Ovary (tissue), 9 donors: Measurements from ENCODE around the gene MED27. TPM values are rescaled to one million over a fixed set of nuclear protein-coding genes. Genes with fewer than 3 reads are reported as not detected.

Experiments used
- DNase-seq, 5 donors: peaks; one replicate each; pipeline ENCODE4 v3.0.0-alpha.2; 2019 to 2020
- H3K27ac ChIP-seq, 2 donors: fragments of 200-600 bp; one replicate each; pipeline versions ENCODE4 v1.5.1 to v1.8.0; 2019 to 2022
- H3K27me3 ChIP-seq: fragments of 200-600 bp; one replicate; pipeline ENCODE4 v1.8.0; 2022
- H3K36me3 ChIP-seq: fragments of 200-600 bp; sonication (generic); one replicate; pipeline ENCODE4 v1.5.1; 2019
- H3K4me1 ChIP-seq: one replicate; pipeline ENCODE4 v1.8.1; 2013; ENCODE audit warnings: mild to moderate bottlenecking, moderate library complexity; ENCODE audit not compliant: insufficient read depth
- H3K4me3 ChIP-seq: fragments of 200-600 bp; sonication (generic); one replicate; pipeline ENCODE4 v1.5.1; 2017
- H3K9me3 ChIP-seq, 2 donors: fragments of 200-600 bp in 1 of 2; sonication (generic) in 1 of 2; one replicate each; pipeline versions ENCODE4 v1.5.1 to v1.8.1; 2013 to 2019; ENCODE audit warnings: mild to moderate bottlenecking in 1 of 2, moderate library complexity in 1 of 2
- EP300 ChIP-seq: sonication (generic); formaldehyde crosslinking; IDR thresholded peaks from one replicate; pipeline ENCODE4 v1.6.1; 2017; ENCODE audit warnings: antibody characterized with exemption
- POLR2A ChIP-seq: fragments of 450-650 bp; IDR thresholded peaks from one replicate; pipeline ENCODE4 v1.6.1; 2017; ENCODE audit warnings: antibody characterized with exemption, mild to moderate bottlenecking, moderate library complexity
- WGBS, 3 donors: extraction: QIAGEN DNeasy Blood & Tissue Kit in 1 of 3; methylation state at CpG; one replicate each; pipeline versions ENCODE4 v1.1.5 to v1.1.7; 2013 to 2017; 5-methylcytosine and 5-hydroxymethylcytosine counted together
- intact Hi-C, 4 donors: fragments of 100-400 bp; cut with DNase I; formaldehyde crosslinking; loops; one replicate each; pipeline versions ENCODE4 v1.11.0 to v1.15.1; 2022 to 2023
- polyA plus RNA-seq, 2 donors: library from polyadenylated mRNA; stranded (reverse); fragments of 200-250 nt in 1 of 2; fragments of 350-450 nt in 1 of 2; fragmentation: Illumina TruSeq in 1 of 2; extraction: RNeasy Lipid Tissue Mini Kit (QIAGEN cat#74804) in 1 of 2; gene quantifications; one replicate each; pipeline ENCODE4 v1.2.3, GENCODE V29; 2013 to 2014
- total RNA-seq, 7 donors: library from RNA; depleted of rRNA in 2 of 7; stranded (reverse); fragments of >200 nt in 2 of 7; fragmentation: NEBNext Ultra II Directional in 3 of 7; extraction: Animal tissue kit (Norgen Biotek cat#: 25700) in 3 of 7; gene quantifications; one replicate each; pipeline versions ENCODE4 v1.1.0 to v1.2.4, GENCODE V29; 2016 to 2023
- TF ChIP-seq, protein P1 (sequence below), 3 donors: fragments of 450-650 bp in 2 of 3; fragments of 200-600 bp in 1 of 3; IDR thresholded peaks; one replicate each; pipeline versions ENCODE4 v1.5.1 to v1.8.0; 2016 to 2022; ENCODE audit warnings: antibody characterized with exemption in 3 of 3, mild to moderate bottlenecking in 1 of 3
- donor health status: DM: no; HTN: no; CAD: no; lungs with moderate emphysema.
- donor health status: DM: no; HTN: no; CAD: no.
- donor health status: Bipolar disorder and iron deficiency.
- donor health status: DM: yes; HTN: yes; CAD: no.
- donor health status: DM: no; HTN: no; CAD: no.
- donor health status: DM: yes; HTN: yes; CAD: no.

Gene MED27
- total and polyA plus RNA-seq, 9 donors = 7.6 to 24.9 (median 17.4) TPM

DNA sequence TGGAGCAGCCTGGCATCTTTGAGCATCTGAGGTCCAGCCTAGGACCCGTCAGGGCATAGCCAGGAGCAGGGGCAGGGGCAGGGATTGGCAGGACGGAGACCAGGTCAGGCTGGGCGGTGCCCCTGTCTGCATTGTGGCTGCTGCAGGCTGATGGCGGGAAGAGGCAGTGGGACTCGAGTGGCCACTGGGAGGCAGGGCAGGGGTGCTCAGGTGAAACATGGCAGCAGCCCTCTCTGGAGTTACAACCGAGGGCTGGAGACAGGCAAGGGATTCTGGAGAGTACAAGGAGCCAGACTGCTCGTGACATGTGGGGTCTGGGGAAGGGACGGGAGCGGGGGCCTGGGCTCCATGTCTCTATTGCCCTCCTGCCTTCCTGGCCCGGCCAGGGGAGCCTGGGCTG is 242.4 kb downstream of the MED27 start:
- Histone ChIP-seq H3K27me3 (no peaks in the 10 kb centered on the region), H3K9me3 (no peaks in the 10 kb centered on the region), H3K36me3 (no peaks in the 10 kb centered on the region), H3K4me1 (no peaks in the 10 kb centered on the region), H3K4me3 (no peak overlapping the region), H3K27ac (no peak overlapping the region)
- no peak for DNase-seq
- WGBS, 3 donors = 80 to 93% (median 90%) methylated on average over 7 to 10 of the region's 10 CpGs
- intact Hi-C loops = no loop called here
- TF ChIP-seq, protein P1, sequence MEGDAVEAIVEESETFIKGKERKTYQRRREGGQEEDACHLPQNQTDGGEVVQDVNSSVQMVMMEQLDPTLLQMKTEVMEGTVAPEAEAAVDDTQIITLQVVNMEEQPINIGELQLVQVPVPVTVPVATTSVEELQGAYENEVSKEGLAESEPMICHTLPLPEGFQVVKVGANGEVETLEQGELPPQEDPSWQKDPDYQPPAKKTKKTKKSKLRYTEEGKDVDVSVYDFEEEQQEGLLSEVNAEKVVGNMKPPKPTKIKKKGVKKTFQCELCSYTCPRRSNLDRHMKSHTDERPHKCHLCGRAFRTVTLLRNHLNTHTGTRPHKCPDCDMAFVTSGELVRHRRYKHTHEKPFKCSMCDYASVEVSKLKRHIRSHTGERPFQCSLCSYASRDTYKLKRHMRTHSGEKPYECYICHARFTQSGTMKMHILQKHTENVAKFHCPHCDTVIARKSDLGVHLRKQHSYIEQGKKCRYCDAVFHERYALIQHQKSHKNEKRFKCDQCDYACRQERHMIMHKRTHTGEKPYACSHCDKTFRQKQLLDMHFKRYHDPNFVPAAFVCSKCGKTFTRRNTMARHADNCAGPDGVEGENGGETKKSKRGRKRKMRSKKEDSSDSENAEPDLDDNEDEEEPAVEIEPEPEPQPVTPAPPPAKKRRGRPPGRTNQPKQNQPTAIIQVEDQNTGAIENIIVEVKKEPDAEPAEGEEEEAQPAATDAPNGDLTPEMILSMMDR (IDR thresholded peaks at IDR 0.05) = no peak
- no peak for TF ChIP-seq EP300
- TF ChIP-seq POLR2A = no peak

DNA sequence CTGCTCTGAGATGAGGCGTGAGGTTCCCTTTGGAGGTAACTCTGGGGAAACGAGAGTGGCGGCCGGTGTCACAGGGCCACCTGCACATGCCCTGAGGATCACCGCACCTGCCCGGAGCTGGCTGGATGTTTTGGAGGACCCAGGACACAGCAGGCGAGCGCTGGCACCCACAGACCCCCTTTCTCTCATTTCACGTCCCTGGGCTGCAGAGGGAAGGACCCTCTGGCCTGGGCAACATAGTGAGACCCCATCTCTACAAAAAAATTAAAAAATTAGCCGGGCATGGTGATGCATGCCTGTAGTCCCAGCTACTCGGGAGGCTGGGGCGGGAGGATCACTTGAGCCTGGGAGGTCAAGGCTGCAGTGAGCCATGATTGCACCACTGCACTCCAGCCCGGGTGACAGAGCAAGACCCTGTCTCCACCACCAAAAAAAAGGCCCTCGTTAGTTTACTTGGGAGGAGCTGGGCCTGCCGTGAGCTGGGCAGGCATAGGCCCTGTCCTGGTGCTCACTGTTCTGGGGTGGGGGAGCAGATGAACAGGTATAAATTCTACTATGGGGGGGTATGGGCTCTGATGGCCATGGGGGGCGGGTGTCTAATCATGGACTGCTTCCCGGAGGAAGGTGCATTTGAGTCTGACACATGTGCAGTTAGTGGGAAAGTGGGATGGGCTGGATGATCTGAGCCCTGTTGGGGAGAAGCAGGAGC is 242.9 kb downstream of the MED27 start:
- Histone ChIP-seq H3K27me3 (no peaks in the 10 kb centered on the region), H3K4me3 (no peak overlapping the region), H3K27ac (no peak overlapping the region), H3K9me3 (no peaks in the 10 kb centered on the region), H3K4me1 (no peaks in the 10 kb centered on the region), H3K36me3 (no peaks in the 10 kb centered on the region)
- no peak for DNase-seq
- intact Hi-C loops = no loop called here
- TF ChIP-seq, protein P1 (IDR thresholded peaks at IDR 0.05) = no peak
- TF ChIP-seq POLR2A (no peak), EP300 (no peak)
- 91 to 94% (median 92%) methylated on average over 17 of the region's 17 CpGs for WGBS, 3 donors

DNA sequence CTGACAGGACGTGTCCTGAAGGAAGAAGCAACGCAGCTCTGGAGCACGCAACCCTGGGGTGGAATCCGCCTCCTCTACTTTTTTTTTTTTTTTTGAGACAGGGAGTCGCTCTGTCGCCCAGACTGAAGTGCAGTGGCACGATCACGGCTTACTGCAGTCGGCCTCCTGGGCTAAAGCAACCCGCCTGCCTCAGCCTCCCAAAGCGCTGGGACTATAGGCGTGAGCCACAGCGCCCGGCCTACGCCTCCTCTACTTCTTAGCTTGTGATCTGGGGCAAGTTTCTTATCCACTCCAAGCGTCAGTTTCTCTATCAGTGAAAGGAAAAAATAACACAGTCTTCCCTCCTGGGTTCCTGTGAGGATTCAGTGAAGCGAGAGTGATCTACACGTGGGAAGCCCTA is 243.6 kb downstream of the MED27 start:
- WGBS, 3 donors = 90 to 95% (median 92%) methylated on average over 18 of the region's 18 CpGs
- no peaks in the 10 kb centered on the region for H3K27me3 ChIP-seq

DNA sequence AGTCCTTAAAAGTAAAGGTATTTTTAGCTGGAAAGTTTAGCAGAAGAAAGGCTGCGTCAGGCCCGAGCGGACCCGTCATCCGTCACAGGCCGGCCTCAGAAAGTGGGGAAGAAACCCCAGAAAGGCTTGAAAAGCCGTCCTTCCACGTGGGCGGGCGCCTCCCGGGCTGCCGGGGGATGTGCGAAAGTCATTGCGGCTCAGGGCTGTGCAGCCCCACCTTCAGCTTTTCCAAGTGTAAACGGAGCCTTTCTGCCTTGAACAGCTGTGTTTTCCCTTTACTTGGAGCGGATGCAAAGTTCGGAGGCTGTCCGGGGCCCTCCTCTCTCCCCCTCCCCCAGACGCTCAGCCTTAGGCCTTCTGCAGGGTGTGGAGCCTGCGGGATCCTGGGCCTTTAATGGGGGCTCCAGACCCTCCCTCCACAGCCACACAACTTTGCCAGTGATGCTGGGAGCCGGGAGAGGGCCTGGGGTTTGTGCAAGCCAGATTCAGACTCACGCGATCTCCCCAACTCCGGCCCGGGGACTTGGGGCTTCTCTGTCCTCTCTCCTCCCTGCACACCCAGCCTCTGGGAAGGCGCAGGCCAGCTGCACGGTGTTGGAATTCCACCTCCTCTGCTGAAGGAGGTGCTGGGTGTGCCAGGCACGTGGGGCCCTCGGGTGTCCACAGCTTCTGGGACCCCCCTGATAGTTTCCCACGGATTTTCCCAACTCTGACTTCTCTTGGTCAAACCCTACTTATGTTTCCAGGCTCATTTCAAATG is 244.3 kb downstream of the MED27 start:
- TF ChIP-seq, protein P1 (IDR thresholded peaks at IDR 0.05) = no peak
- TF ChIP-seq EP300 (no peak), POLR2A (no peak)
- Histone ChIP-seq H3K27me3 (no peaks in the 10 kb centered on the region), H3K36me3 (no peaks in the 10 kb centered on the region), H3K27ac (no peak overlapping the region), H3K4me3 (no peak overlapping the region), H3K4me1 (no peaks in the 10 kb centered on the region), H3K9me3 (no peaks in the 10 kb centered on the region)
- 10 to 19% (median 12%) methylated on average over 30 of the region's 30 CpGs for WGBS, 3 donors
- intact Hi-C loops = no loop called here
- peak in 1 of 5 donors; percentile 22 for DNase-seq

More for the DNA sequence above, 243.6 kb downstream of the MED27 start:
- TF ChIP-seq EP300 = no peak
- TF ChIP-seq, protein P1 (IDR thresholded peaks at IDR 0.05) = no peak
- no peak for TF ChIP-seq POLR2A
- Histone ChIP-seq H3K36me3 (no peaks in the 10 kb centered on the region), H3K27ac (no peak overlapping the region), H3K4me3 (no peak overlapping the region), H3K9me3 (no peaks in the 10 kb centered on the region), H3K4me1 (no peaks in the 10 kb centered on the region)
- intact Hi-C loops = no loop called here
- DNase-seq = no peak
